K562 (cell line): Measurements from ENCODE around the gene TMEM79. TPM values are rescaled to one million over a fixed set of nuclear protein-coding genes. Genes with fewer than 3 reads are reported as not detected.

Experiments used
- ATAC-seq: fragments of 200-7000 bp; cut with Tn5 transposase; 3 replicates; pipeline ENCODE4 v1.9.1; 2020; ENCODE audit warnings: moderate library complexity
- BruUV-seq: library from RNA; stranded (reverse); fragments of 400-500 nt; replicated peaks from 2 replicates; lab custom pipeline; 2021; lab: Mats Ljungman, UMichigan
- CTCF ChIA-PET: fragments of 300-600 bp; formaldehyde crosslinking; extraction: SDS; loops from one replicate; lab custom pipeline; 2021; ENCODE audit warnings: low intra/inter-chr PET ratio; lab: Yijun Ruan, JAX
- POLR2A ChIA-PET: fragments of 300-600, 350-650 bp; sonication (Branson Sonifier 250); formaldehyde crosslinking; extraction: SDS; loops from one replicate; lab custom pipeline; 2021; ENCODE audit warnings: antibody characterized with exemption, inconsistent platforms; lab: Yijun Ruan, JAX
- DNase-seq, 4 experiments: peaks; one replicate each; pipeline versions ENCODE4 v3.0.0 to v3.0.0-alpha.2; 2011 to 2018; ENCODE audit warnings: low spot score in 3 of 4, mixed read lengths in 3 of 4; ENCODE audit errors: extremely low read depth in 1 of 4
- FAIRE-seq: peaks from 2 replicates; lab custom pipeline; 2011; peaks lifted over from hg19 to GRCh38; lab: Jason Lieb, UNC
- H2AFZ ChIP-seq: 2 replicates; pipeline ENCODE4 v1.6.0; 2011; ENCODE audit warnings: low read depth, low read length, control low read depth, inconsistent platforms
- H3K27ac ChIP-seq: fragments of 200-600 bp; 3 replicates; pipeline ENCODE4 v1.8.0; 2011; ENCODE audit warnings: low read depth, mild to moderate bottlenecking, control low read depth, inconsistent platforms, low read length, moderate library complexity, mixed read lengths; ENCODE audit errors: extremely low read depth
- H3K27me3 ChIP-seq, 2 experiments: fragments of 300-600 bp in 1 of 2; 2 replicates in 1 of 2; 3 replicates in 1 of 2; pipeline versions ENCODE4 v1.6.0 to v1.8.0; 2011; ENCODE audit warnings: inconsistent platforms in 2 of 2, low read length in 2 of 2, mild to moderate bottlenecking in 1 of 2, mixed read lengths in 1 of 2, moderate library complexity in 1 of 2; ENCODE audit not compliant: control insufficient read depth in 2 of 2, insufficient read depth in 2 of 2
- H3K36me3 ChIP-seq: fragments of 300-600 bp; 3 replicates; pipeline ENCODE4 v1.8.0; 2011; ENCODE audit warnings: mild to moderate bottlenecking, low read length, inconsistent platforms; ENCODE audit not compliant: control insufficient read depth, insufficient read depth
- H3K4me1 ChIP-seq, 2 experiments: fragments of 200-600 bp in 1 of 2; replicated peaks in 1 of 2; 2 replicates in 1 of 2; 3 replicates in 1 of 2; pipeline versions ENCODE4 v1.5.1 to v1.8.0; 2011; ENCODE audit warnings: inconsistent platforms in 2 of 2, low read length in 2 of 2, mild to moderate bottlenecking in 1 of 2, mixed read lengths in 1 of 2, moderate library complexity in 1 of 2; ENCODE audit not compliant: control insufficient read depth in 2 of 2, insufficient read depth in 2 of 2
- H3K4me2 ChIP-seq: 2 replicates; pipeline ENCODE4 v1.6.1; 2011; ENCODE audit warnings: low read length, control low read depth, inconsistent platforms, mixed read lengths; ENCODE audit not compliant: insufficient read depth
- H3K4me3 ChIP-seq: fragments of 200-600 bp; sonication (generic), shearing (Covaris generic); 2 replicates; pipeline ENCODE4 v1.5.1; 2016; ENCODE audit warnings: control low read depth, inconsistent platforms
- H3K79me2 ChIP-seq: fragments of 200-600 bp; 3 replicates; pipeline ENCODE4 v1.8.0; 2011; ENCODE audit warnings: low read length, inconsistent platforms; ENCODE audit not compliant: control insufficient read depth, insufficient read depth
- H3K9ac ChIP-seq, 2 experiments: 2 replicates each; pipeline versions ENCODE4 v1.6.0 to v1.6.1; 2011; ENCODE audit warnings: low read depth in 2 of 2, low read length in 2 of 2, control low read depth in 1 of 2, inconsistent platforms in 1 of 2, mild to moderate bottlenecking in 1 of 2, mixed read lengths in 1 of 2; ENCODE audit not compliant: insufficient read depth in 1 of 2
- H3K9me1 ChIP-seq: one replicate; pipeline ENCODE4 v1.6.0; 2011; ENCODE audit warnings: inconsistent platforms, mild to moderate bottlenecking, low read length, moderate library complexity; ENCODE audit not compliant: control insufficient read depth, insufficient read depth
- H3K9me3 ChIP-seq: replicated peaks from 2 replicates; pipeline ENCODE4 v1.5.1; 2011; ENCODE audit warnings: low read depth, low read length, inconsistent platforms; ENCODE audit not compliant: control insufficient read depth, insufficient read depth
- H4K20me1 ChIP-seq: replicated peaks from 2 replicates; pipeline ENCODE4 v1.6.1; 2011; ENCODE audit warnings: low read length, inconsistent platforms, mixed read lengths; ENCODE audit not compliant: control insufficient read depth, insufficient read depth
- HOXB6 ChIP-seq: fragments of 250-450 bp; sonication (Bioruptor Pico); IDR thresholded peaks from 2 replicates; pipeline ENCODE4 v1.5.1; 2022; ENCODE audit warnings: mild to moderate bottlenecking, borderline replicate concordance
- KLF1 ChIP-seq: fragments of 450-650 bp; IDR thresholded peaks from 2 replicates; pipeline ENCODE4 v1.6.1; 2016; ENCODE audit warnings: missing genetic modification characterization, missing compliant biosample characterization
- POLR2AphosphoS5 ChIP-seq: IDR thresholded peaks from 2 replicates; pipeline ENCODE4 v1.6.1; 2011; ENCODE audit warnings: mild to moderate bottlenecking, low read depth, low read length, moderate library complexity; ENCODE audit not compliant: control insufficient read depth, insufficient read depth
- RBFOX2 ChIP-seq: fragments of 200-400 bp; formaldehyde crosslinking; IDR thresholded peaks from 2 replicates; pipeline ENCODE4 v1.6.1; 2017; ENCODE audit warnings: low read depth, mild to moderate bottlenecking, low read length, moderate library complexity
- THRAP3 ChIP-seq: fragments of 450-650 bp; IDR thresholded peaks from 2 replicates; pipeline ENCODE4 v1.6.1; 2016; ENCODE audit warnings: mild to moderate bottlenecking, inconsistent platforms, borderline replicate concordance
- ZBTB1 ChIP-seq: sonication (generic); formaldehyde crosslinking; IDR thresholded peaks from 2 replicates; pipeline ENCODE4 v1.8.1; 2023; ENCODE audit warnings: missing genetic modification reagents, low read depth, mild to moderate bottlenecking, borderline replicate concordance
- ZC3H11A ChIP-seq: IDR thresholded peaks from 2 replicates; pipeline ENCODE4 v1.6.1; 2012; ENCODE audit warnings: low read depth, low read length, improper control_type of control experiment
- ZSCAN32 ChIP-seq: fragments of 450-650 bp; formaldehyde crosslinking; IDR thresholded peaks from 2 replicates; pipeline ENCODE4 v1.4.0; 2020; ENCODE audit warnings: mild to moderate bottlenecking, moderate library complexity
- WGBS: fragments of 100-300 bp; shearing (Covaris generic); methylation state at CpG from one replicate; pipeline ENCODE4 v1.1.6; 2016; ENCODE audit warnings: low coverage, mixed read lengths; ENCODE audit not compliant: insufficient coverage; ENCODE audit errors: missing lambda C conversion rate; 5-methylcytosine and 5-hydroxymethylcytosine counted together
- in situ Hi-C: fragments of 300-500 bp; cut with MboI; formaldehyde crosslinking; loops from 4 replicates; pipeline ENCODE4 v1.15.0; 2018; ENCODE audit warnings: inconsistent platforms, mixed read lengths
- intact Hi-C: fragments of 100-400 bp; cut with micrococcal nuclease; formaldehyde crosslinking; loops from 2 replicates; pipeline ENCODE4 v1.14.2; 2022
- polyA plus RNA-seq, 8 experiments: library from polyadenylated mRNA; depleted of rRNA in 4 of 8; stranded (reverse) in 5 of 8; unstranded in 3 of 8; fragments of >200 nt; fragmentation: Nextera tagmentation in 2 of 8; fragmentation: Illumina TruSeq in 1 of 8; extraction: Ambion mirVana in 2 of 8; extraction: Trizol in 1 of 8; gene quantifications; 2 replicates each; pipeline versions ENCODE4 v1.2.1 to v1.2.3, GENCODE V29; 2011 to 2014; ENCODE audit warnings: inconsistent platforms in 1 of 8, missing spikeins in 1 of 8
- total RNA-seq, 7 experiments: library from RNA; depleted of rRNA in 6 of 7; stranded (reverse); fragments of >200 nt in 6 of 7; fragmentation: Illumina TruSeq in 2 of 7; extraction: Trizol in 2 of 7; gene quantifications; 2 replicates each; pipeline versions ENCODE4 v1.2.1 to v1.2.3, GENCODE V29; 2011 to 2021; ENCODE audit warnings: low replicate concordance in 1 of 7
- TF ChIP-seq, protein P1 (sequence below): sonication (generic); formaldehyde crosslinking; IDR thresholded peaks from 2 replicates; pipeline ENCODE4 v1.8.0; 2022; ENCODE audit warnings: mild to moderate bottlenecking, missing genetic modification reagents, borderline replicate concordance

Gene TMEM79
- total and polyA plus RNA-seq, 9 of the 15 experiments (the other 6 are each of a cell fraction or from before 2014, with no cell fraction given): 0.69 to 6.8 (median 4.0) TPM

DNA sequence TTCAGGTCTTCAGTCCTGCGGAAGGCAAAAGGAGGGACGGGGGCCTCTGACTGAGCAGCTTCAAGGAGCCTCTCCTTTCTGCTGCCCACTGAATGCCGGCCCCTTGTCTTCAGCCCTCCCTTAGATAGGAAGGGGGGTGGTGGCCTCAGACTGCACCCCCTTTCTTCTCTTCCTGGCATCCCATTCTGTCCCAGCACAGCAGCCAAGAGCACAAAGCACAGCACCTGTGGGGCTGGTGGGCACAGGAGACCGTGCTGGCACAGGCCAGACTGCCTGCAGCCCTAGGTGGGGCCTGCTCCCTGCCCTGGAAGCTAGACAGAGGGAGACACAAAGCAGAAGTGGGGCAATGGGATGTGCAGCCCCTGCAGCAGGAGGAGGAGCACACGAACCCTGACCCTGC lies 34.5 kb upstream of the TMEM79 start:
- H3K4me2 ChIP-seq: no peak overlapping the region
- no peak overlapping the region for H3K27ac ChIP-seq
- CTCF ChIA-PET: no interaction called here
- no peaks in the 10 kb centered on the region for H3K27me3 ChIP-seq
- H3K9me3 ChIP-seq: no peaks in the 10 kb centered on the region
- FAIRE-seq (no peak), ATAC-seq (no peak; the same call in 2 of the 3 replicates), DNase-seq (no peak)
- BruUV-seq: TSS peak; percentile 33
- no peak overlapping the region for H3K9ac ChIP-seq
- H3K36me3 ChIP-seq: peaks cover 57% of the 10 kb centered on the region; the same call in 2 of the 3 replicates
- intact Hi-C loops: no loop called here
- 84% methylated on average over 4 of the region's 5 CpGs for WGBS
- H3K4me1 ChIP-seq: peaks cover 0 to 40% of the 10 kb centered on the region in 2 experiments; a peak in 3 of 5 replicates
- no peaks in the 10 kb centered on the region for H3K79me2 ChIP-seq
- H4K20me1 ChIP-seq: no peaks in the 10 kb centered on the region
- in situ Hi-C loops: no loop called here
- no peak overlapping the region for H3K4me3 ChIP-seq
- POLR2A ChIA-PET: interaction anchor here (1.4 kb wide), 1 partner anchor 11 kb away, joined by 5 read pairs; no protein-coding TSS in a partner anchor
- no peaks in the 10 kb centered on the region for H3K9me1 ChIP-seq
- H2AFZ ChIP-seq: no peak overlapping the region
- no peak for TF ChIP-seq HOXB6 (CRISPR knock-in tag)
- peak; percentile 7; the same call in 1 of the 2 replicates for TF ChIP-seq POLR2AphosphoS5

DNA sequence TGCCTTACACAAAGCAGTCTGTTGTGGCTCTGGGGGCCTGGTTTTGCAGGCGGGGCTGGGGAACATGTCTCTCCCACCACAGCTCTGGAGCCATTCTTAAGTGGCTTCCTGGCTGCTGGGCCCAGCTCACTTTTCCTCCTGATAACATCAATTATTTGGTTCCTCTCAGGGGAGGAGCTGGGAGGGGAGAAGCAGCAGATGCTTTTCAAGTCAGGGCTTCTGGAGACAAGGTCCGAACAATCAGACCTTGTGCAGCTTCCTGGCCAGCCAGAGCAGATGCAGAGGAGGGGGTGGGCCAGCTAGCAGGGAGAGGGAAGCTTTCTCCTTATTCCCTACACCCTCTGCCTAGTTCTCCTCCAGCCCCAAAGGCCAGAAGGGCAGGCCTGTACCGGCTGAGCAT lies 32.6 kb upstream of the TMEM79 start:
- POLR2A ChIA-PET: interaction anchor here (0.6 to 1.6 kb wide), 9 partner anchors 9 to 274 kb away, joined by 3 to 7 read pairs (median 3); partner anchors contain the start of genes BGLAP, PMF1 and SMG5
- Histone ChIP-seq H3K4me2 (no peak overlapping the region), H4K20me1 (no peaks in the 10 kb centered on the region), H3K27me3 (no peaks in the 10 kb centered on the region), H3K4me1 (peaks cover 0 to 24% of the 10 kb centered on the region in 2 experiments; a peak in 3 of 5 replicates), H3K27ac (no peak overlapping the region), H3K4me3 (no peak overlapping the region), H3K9me3 (no peaks in the 10 kb centered on the region), H3K9me1 (no peaks in the 10 kb centered on the region), H2AFZ (no peak overlapping the region), H3K79me2 (no peaks in the 10 kb centered on the region), H3K9ac (peak overlapping the region in 1 of 2 experiments; percentile 65; a peak in 2 of 4 replicates), H3K36me3 (peaks cover 69% of the 10 kb centered on the region; the same call in 2 of the 3 replicates)
- intact Hi-C loops (no loop called here), in situ Hi-C loops (no loop called here)
- ATAC-seq (no peak), FAIRE-seq (no peak), DNase-seq (no peak)
- 62% methylated on average over 3 of the region's 3 CpGs for WGBS
- no TSS peak for BruUV-seq
- TF ChIP-seq KLF1 (tag) (no peak), ZBTB1 (no peak), ZC3H11A (no peak), THRAP3 (no peak), ZSCAN32 (CRISPR knock-in tag) (no peak), RBFOX2 (0 out of 2 replicates have a peak, but pooled peaks have one; percentile 26)
- TF ChIP-seq, protein P1, sequence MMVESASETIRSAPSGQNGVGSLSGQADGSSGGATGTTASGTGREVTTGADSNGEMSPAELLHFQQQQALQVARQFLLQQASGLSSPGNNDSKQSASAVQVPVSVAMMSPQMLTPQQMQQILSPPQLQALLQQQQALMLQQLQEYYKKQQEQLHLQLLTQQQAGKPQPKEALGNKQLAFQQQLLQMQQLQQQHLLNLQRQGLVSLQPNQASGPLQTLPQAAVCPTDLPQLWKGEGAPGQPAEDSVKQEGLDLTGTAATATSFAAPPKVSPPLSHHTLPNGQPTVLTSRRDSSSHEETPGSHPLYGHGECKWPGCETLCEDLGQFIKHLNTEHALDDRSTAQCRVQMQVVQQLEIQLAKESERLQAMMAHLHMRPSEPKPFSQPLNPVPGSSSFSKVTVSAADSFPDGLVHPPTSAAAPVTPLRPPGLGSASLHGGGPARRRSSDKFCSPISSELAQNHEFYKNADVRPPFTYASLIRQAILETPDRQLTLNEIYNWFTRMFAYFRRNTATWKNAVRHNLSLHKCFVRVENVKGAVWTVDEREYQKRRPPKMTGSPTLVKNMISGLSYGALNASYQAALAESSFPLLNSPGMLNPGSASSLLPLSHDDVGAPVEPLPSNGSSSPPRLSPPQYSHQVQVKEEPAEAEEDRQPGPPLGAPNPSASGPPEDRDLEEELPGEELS (CRISPR knock-in tag): no peak
- CTCF ChIA-PET: no interaction called here
